Measurements from ENCODE around the gene SNX33. TPM values are rescaled to one million over a fixed set of nuclear protein-coding genes. Genes with fewer than 3 reads are reported as not detected.

Gene SNX33
- total and polyA plus RNA-seq, 11 donors, result 7.7 to 20.9 (median 11.3) TPM

DNA sequence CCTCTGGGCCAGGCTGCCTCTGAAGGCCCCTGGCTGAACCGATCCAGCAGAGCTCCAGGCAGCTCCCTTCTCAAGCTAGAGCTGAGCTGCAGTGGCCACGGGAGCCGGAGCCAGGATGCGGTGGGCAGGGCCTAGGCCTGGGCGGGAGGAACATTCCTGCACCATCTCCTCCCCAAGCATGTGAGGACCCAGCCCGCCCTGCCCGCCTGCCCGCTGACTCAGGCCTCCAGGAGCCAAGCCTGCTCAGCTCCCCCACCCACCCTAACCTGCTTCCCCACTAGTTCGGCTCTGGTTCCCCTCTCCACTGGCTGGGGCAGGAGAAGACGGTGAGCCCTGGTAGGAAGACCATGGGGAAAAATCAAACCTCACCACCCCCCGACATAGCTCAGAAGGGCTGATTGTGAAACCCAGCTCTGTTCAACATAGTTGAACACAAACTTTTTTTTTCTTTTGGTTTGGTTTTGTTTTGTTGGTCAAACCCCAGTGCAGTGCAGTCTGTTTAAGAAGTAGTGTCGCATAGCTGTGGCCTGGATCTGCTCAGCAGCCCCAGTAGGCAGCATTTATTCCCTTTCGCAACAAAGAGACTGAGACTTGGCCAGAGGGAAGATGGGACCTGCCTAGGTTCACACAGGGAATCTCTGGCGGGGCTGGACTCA lies 13.5 kb downstream of the SNX33 start:
- peak overlapping the region; percentile 15 to 89 (median 69) for H3K27ac ChIP-seq
- peaks cover 0 to 34% (median 26%) of the 10 kb centered on the region in 9 donors for H3K36me3 ChIP-seq
- intact Hi-C loops (cut with DNase I), result no loop called here
- H3K4me1 ChIP-seq, result peaks cover 0 to 37% (median 31%) of the 10 kb centered on the region in 12 donors
- 46 to 84% (median 54%) methylated on average over 6 to 14 of the region's 14 CpGs for WGBS, 4 donors
- no peaks in the 10 kb centered on the region for H3K27me3 ChIP-seq
- DNase-seq (peak; percentile 83 to 90 (median 87)), ATAC-seq (peak; percentile 75 to 92 (median 90))
- H3K9me3 ChIP-seq, result no peaks in the 10 kb centered on the region
- peak overlapping the region in 2 of 12 donors; percentile 13 for H3K4me3 ChIP-seq
- no peak for TF ChIP-seq POLR2A (IDR thresholded peaks at IDR 0.05)
- TF ChIP-seq, protein P1, sequence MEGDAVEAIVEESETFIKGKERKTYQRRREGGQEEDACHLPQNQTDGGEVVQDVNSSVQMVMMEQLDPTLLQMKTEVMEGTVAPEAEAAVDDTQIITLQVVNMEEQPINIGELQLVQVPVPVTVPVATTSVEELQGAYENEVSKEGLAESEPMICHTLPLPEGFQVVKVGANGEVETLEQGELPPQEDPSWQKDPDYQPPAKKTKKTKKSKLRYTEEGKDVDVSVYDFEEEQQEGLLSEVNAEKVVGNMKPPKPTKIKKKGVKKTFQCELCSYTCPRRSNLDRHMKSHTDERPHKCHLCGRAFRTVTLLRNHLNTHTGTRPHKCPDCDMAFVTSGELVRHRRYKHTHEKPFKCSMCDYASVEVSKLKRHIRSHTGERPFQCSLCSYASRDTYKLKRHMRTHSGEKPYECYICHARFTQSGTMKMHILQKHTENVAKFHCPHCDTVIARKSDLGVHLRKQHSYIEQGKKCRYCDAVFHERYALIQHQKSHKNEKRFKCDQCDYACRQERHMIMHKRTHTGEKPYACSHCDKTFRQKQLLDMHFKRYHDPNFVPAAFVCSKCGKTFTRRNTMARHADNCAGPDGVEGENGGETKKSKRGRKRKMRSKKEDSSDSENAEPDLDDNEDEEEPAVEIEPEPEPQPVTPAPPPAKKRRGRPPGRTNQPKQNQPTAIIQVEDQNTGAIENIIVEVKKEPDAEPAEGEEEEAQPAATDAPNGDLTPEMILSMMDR (IDR thresholded peaks at IDR 0.05), result no peak

DNA sequence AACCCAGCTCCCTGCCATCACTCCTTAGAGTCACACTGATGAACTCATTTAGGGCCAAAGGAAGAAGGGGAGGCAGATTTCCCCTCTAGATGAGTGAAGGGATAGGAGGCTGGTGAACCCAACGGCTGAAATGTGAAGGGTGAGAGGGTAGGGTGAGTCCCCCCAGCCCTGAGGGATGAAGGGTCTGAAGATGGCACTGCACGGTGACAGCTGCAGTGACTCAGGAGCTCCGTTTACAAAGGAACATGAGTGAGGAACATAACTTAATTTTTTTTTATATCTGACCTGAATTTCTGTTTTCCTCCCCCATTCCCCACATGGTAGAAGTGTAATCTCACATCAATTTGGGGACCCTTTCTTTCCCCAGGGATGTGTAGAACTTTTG lies 14.0 kb downstream of the SNX33 start:
- ATAC-seq, result no peak
- no peaks in the 10 kb centered on the region for H3K9me3 ChIP-seq
- 80 to 82% (median 81%) methylated on average over 3 of the region's 3 CpGs for WGBS, 4 donors
- H3K27me3 ChIP-seq, result no peaks in the 10 kb centered on the region
- intact Hi-C loops (cut with DNase I), result no loop called here
- peak overlapping the region in 2 of 12 donors; percentile 6 to 13 for H3K4me3 ChIP-seq
- peaks cover 0 to 30% (median 23%) of the 10 kb centered on the region in 9 donors for H3K36me3 ChIP-seq
- peaks cover 0 to 42% (median 36%) of the 10 kb centered on the region in 12 donors for H3K4me1 ChIP-seq
- H3K27ac ChIP-seq, result peak overlapping the region; percentile 15 to 89 (median 69)
- TF ChIP-seq, protein P1 (IDR thresholded peaks at IDR 0.05), result no peak
- TF ChIP-seq POLR2A (IDR thresholded peaks at IDR 0.05), result no peak
- no peak for DNase-seq

DNA sequence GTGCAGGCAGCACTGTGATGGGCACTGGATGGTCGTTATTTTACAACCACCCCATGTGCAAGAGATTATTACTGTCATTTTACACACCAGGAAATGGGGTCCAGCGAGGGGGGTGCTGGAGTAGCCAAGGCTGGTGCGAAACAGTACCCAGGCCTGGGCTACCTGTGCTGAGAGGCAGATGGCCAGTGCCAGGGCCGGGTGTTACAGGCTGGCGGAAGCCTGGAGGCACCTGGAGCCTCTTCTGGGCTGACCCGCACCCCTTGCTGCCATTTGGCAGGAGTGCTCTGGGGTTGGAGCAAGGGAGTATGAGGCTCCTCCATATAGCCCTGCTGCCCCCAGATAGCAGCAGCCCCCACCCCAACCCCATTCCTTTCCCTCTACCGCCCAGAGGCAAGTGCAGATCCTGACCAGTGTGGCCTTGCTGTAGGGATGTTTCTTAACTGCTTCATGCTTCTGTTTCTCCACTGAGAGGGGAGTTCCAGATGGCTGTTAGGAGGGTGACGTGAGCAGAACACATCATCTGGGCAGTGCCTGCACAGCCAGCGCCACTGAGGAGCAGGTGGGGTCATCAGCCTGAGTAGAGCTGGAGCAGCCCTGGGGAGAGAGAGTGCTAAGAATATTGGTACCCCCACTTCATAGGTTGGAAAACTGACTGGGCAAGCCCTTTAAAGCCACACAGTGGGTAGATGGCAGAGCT lies 15.3 kb downstream of the SNX33 start:
- ATAC-seq (no peak), DNase-seq (no peak)
- Histone ChIP-seq H3K27ac (peak overlapping the region in 1 of 12 donors; percentile 89), H3K27me3 (no peaks in the 10 kb centered on the region), H3K36me3 (peaks cover 0 to 18% (median 11%) of the 10 kb centered on the region in 9 donors), H3K4me1 (peaks cover 9 to 55% (median 45%) of the 10 kb centered on the region in 12 donors), H3K9me3 (no peaks in the 10 kb centered on the region), H3K4me3 (no peak overlapping the region)
- intact Hi-C loops (cut with DNase I), result no loop called here
- no peak for TF ChIP-seq POLR2A (IDR thresholded peaks at IDR 0.05)
- TF ChIP-seq, protein P1 (IDR thresholded peaks at IDR 0.05), result no peak
- WGBS, 4 donors, result 85 to 94% (median 93%) methylated on average over 8 to 9 of the region's 9 CpGs

DNA sequence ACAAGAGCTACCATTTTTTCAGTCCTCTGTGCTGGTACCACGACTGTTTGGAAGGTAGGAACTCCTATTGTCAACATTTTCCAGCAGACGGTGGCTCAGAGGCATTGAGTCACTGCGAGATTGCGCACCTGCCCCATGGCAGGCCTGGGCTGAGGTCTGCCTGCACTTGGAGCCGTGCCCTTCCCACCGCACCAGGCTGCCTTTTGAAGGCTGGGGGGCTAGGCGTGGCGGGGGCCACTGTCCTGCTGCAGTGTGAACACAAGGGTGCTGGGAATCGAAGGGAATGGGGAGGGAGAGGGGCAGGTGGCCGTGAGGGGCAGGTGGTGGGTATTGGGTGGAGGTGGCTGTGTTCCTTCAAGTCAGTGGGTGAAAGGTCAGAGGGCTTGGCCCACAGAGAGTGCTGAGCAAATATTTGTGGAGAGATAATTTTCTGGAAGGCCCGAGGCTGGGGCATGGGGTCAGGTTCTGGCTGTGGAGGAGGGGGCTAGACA lies 16.3 kb downstream of the SNX33 start:
- Histone ChIP-seq H3K27ac (peak overlapping the region in 1 of 12 donors; percentile 89), H3K4me1 (peaks cover 9 to 51% (median 42%) of the 10 kb centered on the region in 12 donors), H3K9me3 (no peaks in the 10 kb centered on the region), H3K4me3 (no peak overlapping the region), H3K36me3 (peaks cover 0 to 8% (median 1%) of the 10 kb centered on the region in 9 donors), H3K27me3 (no peaks in the 10 kb centered on the region)
- 82 to 95% (median 86%) methylated on average over 11 of the region's 11 CpGs for WGBS, 4 donors
- TF ChIP-seq, protein P1 (IDR thresholded peaks at IDR 0.05), result no peak
- TF ChIP-seq POLR2A (IDR thresholded peaks at IDR 0.05), result no peak
- peak in 1 of 5 donors; percentile 57 for DNase-seq
- intact Hi-C loops (cut with DNase I), result no loop called here
- ATAC-seq, result no peak

All from heart left ventricle (tissue), 16 donors.